Peyer's patch (tissue), 4 donors: ENCODE data around the gene CD200R1L.

Experiments
- POLR2A ChIP-seq, 2 donors: fragments of 450-650 bp; IDR thresholded peaks; one replicate each; pipeline ENCODE4 v1.5.1; 2017; ENCODE audit warnings: antibody characterized with exemption in 2 of 2, mild to moderate bottlenecking in 2 of 2, moderate library complexity in 2 of 2
- TF ChIP-seq, protein P1 (sequence below), 6 experiments: fragments of 450-650 bp in 4 of 6; fragments of 200-600 bp in 2 of 6; sonication (generic) in 1 of 6; IDR thresholded peaks; one replicate each; pipeline ENCODE4 v1.5.1; 2017 to 2019; ENCODE audit warnings: antibody characterized with exemption in 6 of 6, mild to moderate bottlenecking in 3 of 6, moderate library complexity in 1 of 6

DNA sequence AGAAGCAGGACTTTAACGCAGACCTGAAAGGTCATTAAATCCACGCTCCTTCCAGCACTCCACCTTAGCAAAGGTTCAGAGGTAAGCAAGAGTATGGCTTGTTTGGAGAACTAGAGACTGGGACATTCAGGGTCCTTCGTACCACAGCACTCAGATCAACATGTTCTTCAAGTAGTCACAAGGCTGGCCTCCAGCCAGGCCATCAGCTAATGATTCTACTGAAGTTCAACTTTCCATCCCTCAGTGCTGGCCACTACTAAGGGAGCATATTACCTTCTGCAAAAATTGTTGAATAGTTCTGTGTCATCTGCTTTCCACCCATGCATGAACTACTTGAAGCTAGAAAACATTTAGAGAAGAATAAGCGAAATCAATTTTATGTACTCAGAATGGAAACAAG lies 17.6 kb downstream of the CD200R1L start:
- TF ChIP-seq, protein P1, sequence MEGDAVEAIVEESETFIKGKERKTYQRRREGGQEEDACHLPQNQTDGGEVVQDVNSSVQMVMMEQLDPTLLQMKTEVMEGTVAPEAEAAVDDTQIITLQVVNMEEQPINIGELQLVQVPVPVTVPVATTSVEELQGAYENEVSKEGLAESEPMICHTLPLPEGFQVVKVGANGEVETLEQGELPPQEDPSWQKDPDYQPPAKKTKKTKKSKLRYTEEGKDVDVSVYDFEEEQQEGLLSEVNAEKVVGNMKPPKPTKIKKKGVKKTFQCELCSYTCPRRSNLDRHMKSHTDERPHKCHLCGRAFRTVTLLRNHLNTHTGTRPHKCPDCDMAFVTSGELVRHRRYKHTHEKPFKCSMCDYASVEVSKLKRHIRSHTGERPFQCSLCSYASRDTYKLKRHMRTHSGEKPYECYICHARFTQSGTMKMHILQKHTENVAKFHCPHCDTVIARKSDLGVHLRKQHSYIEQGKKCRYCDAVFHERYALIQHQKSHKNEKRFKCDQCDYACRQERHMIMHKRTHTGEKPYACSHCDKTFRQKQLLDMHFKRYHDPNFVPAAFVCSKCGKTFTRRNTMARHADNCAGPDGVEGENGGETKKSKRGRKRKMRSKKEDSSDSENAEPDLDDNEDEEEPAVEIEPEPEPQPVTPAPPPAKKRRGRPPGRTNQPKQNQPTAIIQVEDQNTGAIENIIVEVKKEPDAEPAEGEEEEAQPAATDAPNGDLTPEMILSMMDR (IDR thresholded peaks at IDR 0.05): no peak
- no peak for TF ChIP-seq POLR2A (IDR thresholded peaks at IDR 0.05)
